Hepatocyte (in vitro differentiated cells): ENCODE data around the gene RDH16. TPM values are rescaled to one million over a fixed set of nuclear protein-coding genes. Genes with fewer than 3 reads are reported as not detected.
A peak's percentile ranks its signal among the peaks of the same experiment; 100 is the strongest.
"Not testable (repeated sequence)": the region's sequence is repeated elsewhere in the genome, so short reads cannot be mapped to it uniquely, and the experiment has no call there.

Experiments used
- DNase-seq: peaks from one replicate; pipeline ENCODE4 v3.0.0-alpha.2; 2016; ENCODE audit warnings: low spot score
- H2AFZ ChIP-seq: fragments of 200-600 bp; sonication (generic); 2 replicates; pipeline ENCODE4 v1.6.0; 2016; ENCODE audit warnings: antibody characterized with exemption, mild to moderate bottlenecking
- H3K27ac ChIP-seq: fragments of 200-600 bp; sonication (generic); 2 replicates; pipeline ENCODE4 v1.5.1; 2016; ENCODE audit warnings: mild to moderate bottlenecking
- H3K27me3 ChIP-seq: fragments of 200-600 bp; sonication (generic); 2 replicates; pipeline ENCODE4 v1.6.1; 2016
- H3K36me3 ChIP-seq: fragments of 200-600 bp; sonication (generic); replicated peaks from 2 replicates; pipeline ENCODE4 v1.5.1; 2016; ENCODE audit warnings: low read depth; ENCODE audit not compliant: insufficient read depth
- H3K4me1 ChIP-seq: fragments of 200-600 bp; sonication (generic); 2 replicates; pipeline ENCODE4 v1.5.1; 2016; ENCODE audit warnings: mild to moderate bottlenecking, moderate library complexity; ENCODE audit not compliant: insufficient read depth
- H3K4me2 ChIP-seq: fragments of 200-600 bp; sonication (generic); 2 replicates; pipeline ENCODE4 v1.6.0; 2016
- H3K4me3 ChIP-seq: fragments of 200-600 bp; sonication (generic); 2 replicates; pipeline ENCODE4 v1.5.1; 2016; ENCODE audit warnings: mild to moderate bottlenecking
- H3K79me2 ChIP-seq: fragments of 200-600 bp; sonication (generic); 2 replicates; pipeline ENCODE4 v1.6.0; 2017; ENCODE audit warnings: mild to moderate bottlenecking
- H3K9me2 ChIP-seq: fragments of 200-600 bp; sonication (generic); replicated peaks from 2 replicates; pipeline ENCODE4 v1.6.0; 2017; ENCODE audit warnings: mild to moderate bottlenecking; ENCODE audit not compliant: insufficient read depth
- H3K9me3 ChIP-seq: fragments of 200-600 bp; sonication (generic); 2 replicates; pipeline ENCODE4 v1.5.1; 2016; ENCODE audit warnings: low read depth, mild to moderate bottlenecking
- H4K20me1 ChIP-seq: fragments of 200-600 bp; sonication (generic); 2 replicates; pipeline ENCODE4 v1.6.0; 2016; ENCODE audit warnings: mild to moderate bottlenecking; ENCODE audit not compliant: insufficient read depth, poor library complexity, severe bottlenecking
- CTCF ChIP-seq: fragments of 200-600 bp; sonication (generic); IDR thresholded peaks from 2 replicates; pipeline ENCODE4 v1.5.1; 2016; ENCODE audit warnings: antibody characterized with exemption, mild to moderate bottlenecking; ENCODE audit not compliant: poor library complexity
- EZH2 ChIP-seq: fragments of 200-600 bp; sonication (generic); IDR thresholded peaks from 2 replicates; pipeline ENCODE4 v1.6.1; 2016; ENCODE audit warnings: antibody characterized with exemption, mild to moderate bottlenecking, borderline replicate concordance
- EZH2phosphoT487 ChIP-seq: fragments of 200-600 bp; sonication (generic); IDR thresholded peaks from one replicate; pipeline ENCODE4 v1.6.1; 2018; ENCODE audit warnings: antibody characterized with exemption, mild to moderate bottlenecking, low read depth, moderate library complexity; ENCODE audit not compliant: unreplicated experiment, severe bottlenecking
- WGBS: methylation state at CpG from one replicate; pipeline ENCODE4 v1.1.6; 2016; ENCODE audit warnings: low lambda C conversion rate; ENCODE audit errors: missing lambda C conversion rate; 5-methylcytosine and 5-hydroxymethylcytosine counted together
- polyA plus RNA-seq: library from polyadenylated mRNA; unstranded; fragments of >200 nt; fragmentation: Nextera tagmentation; extraction: Ambion mirVana; gene quantifications from 2 replicates; pipeline ENCODE4 v1.2.1, GENCODE V29; 2016
- total RNA-seq: library from RNA; depleted of rRNA; stranded (reverse); fragments of >200 nt; gene quantifications from 2 replicates; pipeline ENCODE4 v1.2.3, GENCODE V29; 2014

RDH16 gene
- total and polyA plus RNA-seq, 2 experiments from 2014 or later: 0.64 to 1.7 TPM

- 70% methylated on average over 6 of the region's 6 CpGs for WGBS
- Histone ChIP-seq H3K4me1 (no peaks in the 10 kb centered on the region), H2AFZ (no peak overlapping the region), H3K79me2 (no peaks in the 10 kb centered on the region), H3K27me3 (no peaks in the 10 kb centered on the region), H3K27ac (no peak overlapping the region), H3K36me3 (no peaks in the 10 kb centered on the region), H3K9me3 (peaks cover 3% of the 10 kb centered on the region), H4K20me1 (no peaks in the 10 kb centered on the region), H3K9me2 (no peaks in the 10 kb centered on the region), H3K4me2 (no peak overlapping the region), H3K4me3 (no peak overlapping the region)
- DNase-seq: no peak
- TF ChIP-seq CTCF: no peak
- TF ChIP-seq EZH2: no peak
- no peak for TF ChIP-seq EZH2phosphoT487
Observed at GRCh38 chr12:56947633-56948456, 9.6 kb downstream of the RDH16 start.

GRCh38 chr12:56943878-56944277 lies 13.5 kb downstream of the RDH16 start:
- Histone ChIP-seq H3K9me2 (no peaks in the 10 kb centered on the region), H3K4me1 (peaks cover 12% of the 10 kb centered on the region), H3K36me3 (no peaks in the 10 kb centered on the region), H3K27me3 (no peaks in the 10 kb centered on the region), H3K4me2 (no peak overlapping the region), H3K4me3 (no peak overlapping the region), H3K79me2 (no peaks in the 10 kb centered on the region), H3K27ac (no peak overlapping the region), H2AFZ (no peak overlapping the region), H3K9me3 (peaks cover 3% of the 10 kb centered on the region), H4K20me1 (no peaks in the 10 kb centered on the region)
- no peak for DNase-seq
- WGBS: 94% methylated on average over 4 of the region's 4 CpGs
- no peak for TF ChIP-seq EZH2phosphoT487
- TF ChIP-seq CTCF: no peak
- TF ChIP-seq EZH2: no peak

- not testable (repeated sequence) for H3K4me2 ChIP-seq, H3K9me3 ChIP-seq, H3K36me3 ChIP-seq, H3K27ac ChIP-seq, H3K4me3 ChIP-seq, H3K9me2 ChIP-seq, DNase-seq, H3K79me2 ChIP-seq, H3K27me3 ChIP-seq, H2AFZ ChIP-seq, H4K20me1 ChIP-seq
- WGBS: 92% methylated on average over 1 of the region's 1 CpG
- H3K4me1 ChIP-seq: peaks cover 12% of the 10 kb centered on the region
Observed at GRCh38 chr12:56943374-56943773, 14.0 kb downstream of the RDH16 start.

- 37% methylated on average over 3 of the region's 3 CpGs for WGBS
- H3K36me3 ChIP-seq: no peaks in the 10 kb centered on the region
- peaks cover 12% of the 10 kb centered on the region for H3K4me1 ChIP-seq
- no peak overlapping the region for H3K4me3 ChIP-seq
- peak overlapping the region; percentile 81 for H3K27ac ChIP-seq
- no peaks in the 10 kb centered on the region for H3K9me2 ChIP-seq
- no peaks in the 10 kb centered on the region for H4K20me1 ChIP-seq
- H3K4me2 ChIP-seq: peak overlapping the region; percentile 33
- H3K79me2 ChIP-seq: no peaks in the 10 kb centered on the region
- TF ChIP-seq EZH2 (no peak), CTCF (no peak), EZH2phosphoT487 (no peak)
- H2AFZ ChIP-seq: no peak overlapping the region
- peaks cover 3% of the 10 kb centered on the region for H3K9me3 ChIP-seq
- DNase-seq: peak; percentile 60
- H3K27me3 ChIP-seq: no peaks in the 10 kb centered on the region
Observed at GRCh38 chr12:56941299-56942017, 15.9 kb downstream of the RDH16 start.

- DNase-seq, H3K4me3 ChIP-seq, H3K27ac ChIP-seq, H3K9me2 ChIP-seq, H3K36me3 ChIP-seq, H3K4me2 ChIP-seq, H3K79me2 ChIP-seq, H2AFZ ChIP-seq, H4K20me1 ChIP-seq, H3K9me3 ChIP-seq, H3K27me3 ChIP-seq: not testable (repeated sequence)
- H3K4me1 ChIP-seq: peaks cover 12% of the 10 kb centered on the region
- WGBS: no CpG with 5 or more reads among the region's 4 CpGs
Observed at GRCh38 chr12:56940942-56941298, 16.5 kb downstream of the RDH16 start.
